ENCODE results near the gene AHRR. TPM values are rescaled to one million over a fixed set of nuclear protein-coding genes. Genes with fewer than 3 reads are reported as not detected.

Gene AHRR
- total and polyA plus RNA-seq, 2 experiments from 2014 or later: 1.8 to 2.4 TPM

- H3K9me2 ChIP-seq (replicated peaks; ENCODE audit: insufficient read depth): no peaks in the 10 kb centered on the region
- no peaks in the 10 kb centered on the region for H3K9me3 ChIP-seq (ENCODE audit: low read depth)
- TF ChIP-seq EZH2 (IDR thresholded peaks at IDR 0.05; ENCODE audit: borderline replicate concordance): no peak
- TF ChIP-seq CTCF (IDR thresholded peaks at IDR 0.05; ENCODE audit: poor library complexity): no peak
- no peak for TF ChIP-seq EZH2phosphoT487 (IDR thresholded peaks at IDR 0.05; ENCODE audit: low read depth, severe bottlenecking, unreplicated experiment)
- H4K20me1 ChIP-seq (ENCODE audit: insufficient read depth, poor library complexity, severe bottlenecking): no peaks in the 10 kb centered on the region
- H2AFZ ChIP-seq: no peak overlapping the region
- peaks cover 30% of the 10 kb centered on the region for H3K4me1 ChIP-seq (ENCODE audit: insufficient read depth)
- H3K36me3 ChIP-seq (replicated peaks; ENCODE audit: insufficient read depth, low read depth): no peaks in the 10 kb centered on the region
- H3K4me2 ChIP-seq: no peak overlapping the region
- H3K27me3 ChIP-seq: no peaks in the 10 kb centered on the region
- no peak for DNase-seq (ENCODE audit: low spot score)
- no peaks in the 10 kb centered on the region for H3K79me2 ChIP-seq
- WGBS (ENCODE audit: low lambda C conversion rate, missing lambda C conversion rate): 92% methylated on average over 18 of the region's 18 CpGs
- no peak overlapping the region for H3K27ac ChIP-seq
- H3K4me3 ChIP-seq: no peak overlapping the region
Observed at GRCh38 chr5:418162-419121, 96.9 kb downstream of the AHRR start.

- H3K4me1 ChIP-seq (ENCODE audit: insufficient read depth): peaks cover 16% of the 10 kb centered on the region
- no peaks in the 10 kb centered on the region for H3K79me2 ChIP-seq
- no peak overlapping the region for H3K4me3 ChIP-seq
- H3K36me3 ChIP-seq (replicated peaks; ENCODE audit: insufficient read depth, low read depth): no peaks in the 10 kb centered on the region
- H3K9me2 ChIP-seq (replicated peaks; ENCODE audit: insufficient read depth): no peaks in the 10 kb centered on the region
- DNase-seq (ENCODE audit: low spot score): no peak
- H4K20me1 ChIP-seq (ENCODE audit: insufficient read depth, poor library complexity, severe bottlenecking): no peaks in the 10 kb centered on the region
- H3K27ac ChIP-seq: no peak overlapping the region
- H3K27me3 ChIP-seq: no peaks in the 10 kb centered on the region
- 77% methylated on average over 12 of the region's 12 CpGs for WGBS (ENCODE audit: low lambda C conversion rate, missing lambda C conversion rate)
- no peaks in the 10 kb centered on the region for H3K9me3 ChIP-seq (ENCODE audit: low read depth)
- no peak overlapping the region for H2AFZ ChIP-seq
- TF ChIP-seq EZH2 (IDR thresholded peaks at IDR 0.05; ENCODE audit: borderline replicate concordance) (no peak), EZH2phosphoT487 (IDR thresholded peaks at IDR 0.05; ENCODE audit: low read depth, severe bottlenecking, unreplicated experiment) (no peak), CTCF (IDR thresholded peaks at IDR 0.05; ENCODE audit: poor library complexity) (no peak)
- H3K4me2 ChIP-seq: no peak overlapping the region
Observed at GRCh38 chr5:419970-420369, 98.5 kb downstream of the AHRR start.

DNA sequence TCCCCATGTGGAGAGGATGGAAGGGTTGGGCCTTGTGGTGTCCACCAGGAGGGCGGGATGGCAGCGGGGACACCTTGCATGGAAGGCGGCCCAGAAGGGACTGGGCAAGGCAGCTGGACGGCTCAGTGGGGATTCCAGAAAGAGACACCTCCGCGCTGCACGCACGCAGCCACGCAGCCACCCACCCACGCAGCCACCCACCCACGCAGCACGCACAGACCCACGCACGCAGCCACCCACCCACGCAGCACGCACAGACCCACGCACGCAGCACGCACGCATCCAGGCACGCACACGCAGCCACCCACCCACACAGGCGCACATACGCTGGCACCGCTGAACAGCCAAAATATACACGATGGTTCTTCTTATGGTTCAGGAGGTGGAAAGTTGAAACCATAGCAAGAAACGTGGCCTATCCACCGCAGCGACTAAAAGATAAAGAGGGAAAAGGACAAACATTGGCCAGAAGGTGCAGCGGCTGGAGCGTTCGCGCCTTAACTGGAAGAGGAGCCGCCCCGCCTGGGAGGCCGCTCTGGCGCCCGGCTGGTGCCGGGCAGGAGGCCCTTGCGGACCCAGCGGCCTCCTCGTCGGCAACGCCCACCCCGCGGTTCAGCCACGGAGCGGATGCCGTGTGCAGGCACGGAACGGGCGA, 99.2 kb downstream of the AHRR start:
- no peaks in the 10 kb centered on the region for H4K20me1 ChIP-seq (ENCODE audit: insufficient read depth, poor library complexity, severe bottlenecking)
- H3K27me3 ChIP-seq: no peaks in the 10 kb centered on the region
- no peak overlapping the region for H2AFZ ChIP-seq
- H3K79me2 ChIP-seq: no peaks in the 10 kb centered on the region
- H3K4me1 ChIP-seq (ENCODE audit: insufficient read depth): peaks cover 10% of the 10 kb centered on the region
- no peak overlapping the region for H3K27ac ChIP-seq
- H3K4me3 ChIP-seq: no peak overlapping the region
- H3K9me2 ChIP-seq (replicated peaks; ENCODE audit: insufficient read depth): no peaks in the 10 kb centered on the region
- TF ChIP-seq CTCF (IDR thresholded peaks at IDR 0.05; ENCODE audit: poor library complexity) (no peak), EZH2 (IDR thresholded peaks at IDR 0.05; ENCODE audit: borderline replicate concordance) (no peak), EZH2phosphoT487 (IDR thresholded peaks at IDR 0.05; ENCODE audit: low read depth, severe bottlenecking, unreplicated experiment) (no peak)
- no peaks in the 10 kb centered on the region for H3K36me3 ChIP-seq (replicated peaks; ENCODE audit: insufficient read depth, low read depth)
- 96% methylated on average over 40 of the region's 52 CpGs for WGBS (ENCODE audit: low lambda C conversion rate, missing lambda C conversion rate)
- H3K4me2 ChIP-seq: no peak overlapping the region
- DNase-seq (ENCODE audit: low spot score): no peak
- no peaks in the 10 kb centered on the region for H3K9me3 ChIP-seq (ENCODE audit: low read depth)
